Endothelial cell of umbilical vein (primary cell): ENCODE data around the gene C1QTNF8. TPM values are rescaled to one million over a fixed set of nuclear protein-coding genes. Genes with fewer than 3 reads are reported as not detected.

Experiments used
- BruUV-seq: library from RNA; stranded (reverse); fragments of 400-500 nt; replicated peaks from 2 replicates; lab custom pipeline; 2021; lab: Mats Ljungman, UMichigan
- CTCF ChIA-PET: fragments of 300-600, 350-600 bp; sonication (Branson Sonifier 250); formaldehyde crosslinking; loops from one replicate; lab custom pipeline; 2021; ENCODE audit warnings: antibody characterized with exemption, inconsistent platforms; lab: Charles Lee
- POLR2A ChIA-PET: fragments of 300-600, 350-600 bp; sonication (Branson Sonifier 250); formaldehyde crosslinking; loops from one replicate; lab custom pipeline; 2021; ENCODE audit warnings: antibody characterized with exemption, inconsistent platforms; lab: Charles Lee
- DNase-seq: peaks from one replicate; pipeline ENCODE4 v3.0.0-alpha.2; 2011; ENCODE audit warnings: low read depth, low spot score
- FAIRE-seq: peaks from 2 replicates; lab custom pipeline; 2011; peaks lifted over from hg19 to GRCh38; lab: Jason Lieb, UNC
- H2AFZ ChIP-seq: 2 replicates; pipeline ENCODE4 v1.6.0; 2012; ENCODE audit warnings: low read depth, low read length, control low read depth, inconsistent platforms
- H3K27ac ChIP-seq: 2 replicates; pipeline ENCODE4 v1.5.1; 2011; ENCODE audit warnings: low read depth, mild to moderate bottlenecking, control low read depth, low read length, moderate library complexity; ENCODE audit not compliant: insufficient read depth
- H3K27me3 ChIP-seq, 2 experiments: 2 replicates each; pipeline versions ENCODE4 v1.6.0 to v1.6.1; 2011; ENCODE audit warnings: low read length in 2 of 2, mixed read lengths in 1 of 2; ENCODE audit not compliant: control insufficient read depth in 2 of 2, insufficient read depth in 2 of 2
- H3K36me3 ChIP-seq, 2 experiments: 2 replicates in 1 of 2; 3 replicates in 1 of 2; pipeline ENCODE4 v1.5.1; 2011; ENCODE audit warnings: low read length in 2 of 2, mild to moderate bottlenecking in 1 of 2, moderate library complexity in 1 of 2; ENCODE audit not compliant: control insufficient read depth in 2 of 2, insufficient read depth in 2 of 2; ENCODE audit errors: extremely low read depth in 1 of 2
- H3K4me1 ChIP-seq: 3 replicates; pipeline ENCODE4 v1.5.1; 2011; ENCODE audit warnings: mild to moderate bottlenecking, low read length; ENCODE audit not compliant: control insufficient read depth, insufficient read depth; ENCODE audit errors: extremely low read depth
- H3K4me2 ChIP-seq: 2 replicates; pipeline ENCODE4 v1.6.1; 2011; ENCODE audit warnings: low read length, control low read depth, mixed read lengths; ENCODE audit not compliant: insufficient read depth
- H3K4me3 ChIP-seq, 3 experiments: fragments of 200-600 bp in 1 of 3; sonication (generic), shearing (Covaris generic) in 1 of 3; replicated peaks in 1 of 3; 2 replicates each; pipeline ENCODE4 v1.5.1; 2011 to 2016; ENCODE audit warnings: control low read depth in 3 of 3, low read length in 3 of 3, mild to moderate bottlenecking in 2 of 3, inconsistent platforms in 1 of 3, low read depth in 1 of 3, moderate library complexity in 1 of 3; ENCODE audit not compliant: insufficient read depth in 1 of 3
- H3K79me2 ChIP-seq: 2 replicates; pipeline ENCODE4 v1.6.0; 2012; ENCODE audit warnings: low read length, inconsistent platforms; ENCODE audit not compliant: control insufficient read depth, insufficient read depth
- H3K9ac ChIP-seq: replicated peaks from 2 replicates; pipeline ENCODE3; 2011; ENCODE audit warnings: low read length, control low read depth; ENCODE audit not compliant: insufficient read depth; ENCODE audit errors: extremely low read depth
- H3K9me1 ChIP-seq: replicated peaks from 3 replicates; pipeline ENCODE4 v1.6.0; 2011; ENCODE audit warnings: mild to moderate bottlenecking, low read length; ENCODE audit not compliant: control insufficient read depth, insufficient read depth; ENCODE audit errors: extremely low read depth
- H3K9me3 ChIP-seq: replicated peaks from 2 replicates; pipeline ENCODE4 v1.5.1; 2012; ENCODE audit warnings: low read length, inconsistent platforms; ENCODE audit not compliant: control insufficient read depth, insufficient read depth
- H4K20me1 ChIP-seq: replicated peaks from 2 replicates; pipeline ENCODE3; 2011; ENCODE audit warnings: mild to moderate bottlenecking, low read length; ENCODE audit not compliant: control insufficient read depth, insufficient read depth; ENCODE audit errors: extremely low read depth
- CTCF ChIP-seq, 2 donors: IDR thresholded peaks; 1 replicate in 1 of 2; 2 replicates in 1 of 2; pipeline ENCODE4 v1.5.1; 2011; ENCODE audit warnings: low read length in 2 of 2, mild to moderate bottlenecking in 2 of 2, moderate library complexity in 2 of 2, control low read depth in 1 of 2, inconsistent platforms in 1 of 2, low read depth in 1 of 2; ENCODE audit not compliant: insufficient read depth in 1 of 2; ENCODE audit errors: extremely low read depth in 1 of 2
- POLR2AphosphoS5 ChIP-seq: IDR thresholded peaks from 2 replicates; pipeline ENCODE4 v1.6.1; 2012; ENCODE audit warnings: low read depth, mild to moderate bottlenecking, control low read depth, low read length, moderate library complexity; ENCODE audit not compliant: insufficient read depth
- dilution Hi-C: fragments of 300-500 bp; cut with MboI; formaldehyde crosslinking; loops from one replicate; pipeline ENCODE4 v1.15.0; 2019; ENCODE audit warnings: low sequenced_read_pairs; ENCODE audit not compliant: extremely low pct_ligation_motif_present
- intact Hi-C: fragments of 100-400 bp; cut with micrococcal nuclease; formaldehyde crosslinking; loops from one replicate; pipeline ENCODE4 v1.10.0; 2022
- polyA plus RNA-seq, 4 experiments: library from polyadenylated mRNA; depleted of rRNA in 3 of 4; stranded (reverse) in 3 of 4; unstranded in 1 of 4; fragments of >200 nt; gene quantifications; 2 replicates each; pipeline versions ENCODE4 v1.2.1 to v1.2.3, GENCODE V29; 2011 to 2012; ENCODE audit warnings: missing spikeins in 1 of 4
- total RNA-seq: library from RNA; stranded (reverse); gene quantifications from 2 replicates; pipeline ENCODE4 v1.2.3, GENCODE V29; 2021

The C1QTNF8 gene
- total and polyA plus RNA-seq, 2 donors (not counting 3 experiments of a cell fraction or from before 2014, with no cell fraction given): not detected

- peak overlapping the region; percentile 14 for H2AFZ ChIP-seq
- intact Hi-C loops: no loop called here
Measured at GRCh38 chr16:1089822-1090619, 6.0 kb downstream of the C1QTNF8 start.

More at GRCh38 chr16:1089822-1090619, 6.0 kb downstream of the C1QTNF8 start:
- no peak for FAIRE-seq
- Histone ChIP-seq H3K9me3 (no peaks in the 10 kb centered on the region), H3K27me3 (no peaks in the 10 kb centered on the region), H3K27ac (no peak overlapping the region), H3K9ac (no peak overlapping the region), H3K36me3 (no peaks in the 10 kb centered on the region), H3K4me1 (peaks cover 14% of the 10 kb centered on the region), H3K4me2 (no peak overlapping the region), H3K9me1 (no peaks in the 10 kb centered on the region), H3K4me3 (no peak overlapping the region), H3K79me2 (no peaks in the 10 kb centered on the region), H4K20me1 (no peaks in the 10 kb centered on the region)
- dilution Hi-C loops: no loop called here
- TF ChIP-seq POLR2AphosphoS5 (no peak), CTCF (IDR thresholded peaks at IDR 0.05; ENCODE audit: extremely low read depth in 1 of 2, insufficient read depth in 1 of 2, low read depth in 1 of 2, low read length in 2 of 2) (peak; percentile 4 to 34)
- CTCF ChIA-PET: interaction anchor here (1.8 kb wide), 1 partner anchor 33 kb away, joined by 7 read pairs; no protein-coding TSS in a partner anchor
- BruUV-seq: no TSS peak
- POLR2A ChIA-PET: no interaction called here
- DNase-seq: no peak
